ENCODE data around the gene DLG5. TPM values are rescaled to one million over a fixed set of nuclear protein-coding genes. Genes with fewer than 3 reads are reported as not detected.
"Not testable (repeated sequence)": the region's sequence is repeated elsewhere in the genome, so short reads cannot be mapped to it uniquely, and the experiment has no call there.

The DLG5 gene
- total and polyA plus RNA-seq, 9 of the 15 experiments (the other 6 are each of a cell fraction or from before 2014, with no cell fraction given): 1.4 to 26.8 (median 11.2) TPM

GRCh38 chr10:77772852-77773600, 153.5 kb downstream of the DLG5 start (continued):
- TF ChIP-seq PBX2 (CRISPR knock-in tag; IDR thresholded peaks at IDR 0.05; ENCODE audit: low read depth): not testable (repeated sequence)
- TF ChIP-seq PBX2 (tag; conservative IDR thresholded peaks at IDR 0.05; ENCODE audit: low read depth): peak; percentile 83
- TF ChIP-seq USF1 (CRISPR knock-in tag; IDR thresholded peaks at IDR 0.05): peak; percentile 68
- peak; percentile 75 for TF ChIP-seq CBFA2T2 (conservative IDR thresholded peaks at IDR 0.05)
- TF ChIP-seq RAD51 (IDR thresholded peaks at IDR 0.05; ENCODE audit: borderline replicate concordance, low read depth): peak; percentile 96
- TF ChIP-seq TFAP4 (CRISPR knock-in tag; IDR thresholded peaks at IDR 0.05; ENCODE audit: borderline replicate concordance): peak; percentile 42; the same call in 1 of the 2 replicates
- 0 out of 2 replicates have a peak, but pooled peaks have one; percentile 25 for TF ChIP-seq MGA (IDR thresholded peaks at IDR 0.05)
- TF ChIP-seq CBFA2T3 (IDR thresholded peaks at IDR 0.05): peak; percentile 15; the same call in 1 of the 2 replicates
